ENCODE data around the gene TOMM34. TPM values are rescaled to one million over a fixed set of nuclear protein-coding genes. Genes with fewer than 3 reads are reported as not detected.

Gene TOMM34
- total RNA-seq, 2 donors from 2014 or later: 7.3 to 12.3 TPM

DNA sequence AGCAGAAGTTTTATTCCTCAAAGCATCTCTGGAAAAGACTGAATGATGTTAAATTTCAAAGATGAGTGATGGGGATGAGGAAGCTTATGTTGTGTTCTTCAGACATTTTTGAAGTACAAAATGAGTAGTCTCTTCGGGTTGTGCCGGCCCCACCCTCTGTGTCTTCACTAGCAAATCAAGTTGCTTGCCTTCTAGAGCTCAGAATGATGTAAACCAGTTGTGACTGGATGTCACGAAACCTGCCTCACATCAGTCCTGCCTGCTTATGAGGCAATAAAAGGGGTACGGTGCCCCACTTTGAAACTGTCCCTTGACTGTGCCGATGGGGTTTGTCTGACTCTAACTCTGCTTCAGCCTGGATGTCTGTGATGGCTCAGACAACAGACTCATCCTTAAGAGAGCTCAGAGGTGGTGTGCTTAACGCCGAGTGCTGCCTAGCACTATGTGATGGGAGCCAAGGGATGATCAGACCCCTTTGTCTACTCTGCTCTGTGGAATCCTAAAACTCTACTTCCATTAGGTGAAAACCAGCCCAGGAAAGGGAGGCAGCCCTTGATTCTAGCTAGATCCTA, 19.0 kb downstream of the TOMM34 start:
- intact Hi-C loops (cut with DNase I): no loop called here
- DNase-seq (ENCODE audit: low spot score): no peak

DNA sequence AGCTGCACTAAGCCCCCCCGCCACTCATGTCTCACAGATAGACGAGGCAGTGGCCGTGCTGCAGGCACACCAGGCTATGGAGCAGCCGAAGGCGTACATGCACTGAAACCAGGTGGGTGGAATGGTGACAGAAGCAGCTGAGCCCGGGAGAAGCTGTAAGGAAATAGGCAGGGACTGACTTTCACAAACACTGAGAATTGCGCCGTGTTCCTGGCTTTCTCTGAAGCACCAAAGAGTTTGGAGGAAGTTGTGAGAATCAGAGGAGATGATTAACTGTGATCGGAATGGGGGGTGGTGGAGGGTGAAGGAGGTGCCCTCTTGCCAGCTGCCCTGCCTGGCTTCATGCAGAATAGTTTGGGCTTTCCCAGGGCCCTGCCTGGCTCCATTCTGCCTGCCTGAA, 21.6 kb downstream of the TOMM34 start:
- intact Hi-C loops (cut with DNase I): no loop called here
- DNase-seq (ENCODE audit: low spot score): no peak

DNA sequence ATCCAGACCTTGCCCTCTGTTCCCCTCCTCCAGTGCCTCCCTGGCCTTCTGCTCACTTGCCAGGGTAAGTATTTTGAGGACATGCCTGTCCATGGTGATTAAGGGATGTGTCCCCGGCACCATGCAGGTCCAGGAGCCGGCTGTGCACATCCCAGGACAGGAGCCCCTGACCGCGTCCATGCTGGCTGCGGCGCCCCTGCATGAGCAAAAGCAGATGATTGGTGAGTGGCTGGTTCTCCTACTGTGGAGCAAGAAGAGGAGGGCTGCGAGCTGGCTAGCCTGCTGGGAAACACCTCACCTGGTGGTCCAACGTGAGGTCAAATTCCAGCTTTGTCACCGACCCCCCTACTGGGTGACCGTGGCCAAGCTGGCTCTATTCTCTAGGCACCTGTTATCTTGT, 23.7 kb downstream of the TOMM34 start:
- no peak for DNase-seq (ENCODE audit: low spot score)
- intact Hi-C loops (cut with DNase I): no loop called here

DNA sequence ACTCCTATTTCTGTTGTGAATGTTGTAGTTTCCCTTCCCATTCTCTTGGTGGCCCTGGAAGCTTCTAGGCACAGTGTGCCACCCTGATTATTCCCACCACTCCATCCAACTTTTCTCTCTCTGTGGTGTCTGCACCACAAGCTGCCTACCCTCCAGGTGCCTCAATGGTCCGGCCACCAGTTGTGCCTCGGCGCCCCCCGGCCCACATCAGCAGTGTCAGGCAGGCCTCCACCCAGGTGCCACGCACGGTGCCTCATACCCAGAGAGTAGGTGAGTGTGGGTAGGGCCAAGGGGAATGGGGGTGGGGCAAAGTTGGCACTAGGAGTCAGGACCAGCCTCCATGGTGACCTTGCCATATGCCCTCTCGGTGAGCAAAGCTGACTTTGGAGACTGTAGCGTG, 27.3 kb downstream of the TOMM34 start:
- intact Hi-C loops (cut with DNase I): no loop called here
- DNase-seq (ENCODE audit: low spot score): no peak

DNA sequence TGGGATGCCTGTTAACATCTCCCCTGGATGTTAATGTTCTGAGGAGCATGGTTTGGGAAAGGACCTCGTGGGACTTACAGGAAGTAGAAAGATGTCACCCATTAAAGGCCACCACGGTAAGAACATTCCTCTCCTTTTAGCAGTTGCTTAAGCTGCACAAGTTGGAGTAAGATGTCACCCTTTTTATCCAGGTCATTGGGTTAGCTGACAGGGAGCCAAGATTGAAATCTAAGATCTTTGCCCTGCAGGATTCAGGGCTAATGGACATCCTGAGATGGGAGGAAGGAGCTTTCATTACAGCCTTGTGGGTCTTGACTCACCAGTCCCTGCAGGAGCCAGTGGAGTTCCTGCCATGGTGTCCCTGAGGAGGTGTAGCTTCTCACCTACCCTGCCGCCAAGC, 28.3 kb downstream of the TOMM34 start:
- DNase-seq (ENCODE audit: low spot score): no peak
- intact Hi-C loops (cut with DNase I): no loop called here

DNA sequence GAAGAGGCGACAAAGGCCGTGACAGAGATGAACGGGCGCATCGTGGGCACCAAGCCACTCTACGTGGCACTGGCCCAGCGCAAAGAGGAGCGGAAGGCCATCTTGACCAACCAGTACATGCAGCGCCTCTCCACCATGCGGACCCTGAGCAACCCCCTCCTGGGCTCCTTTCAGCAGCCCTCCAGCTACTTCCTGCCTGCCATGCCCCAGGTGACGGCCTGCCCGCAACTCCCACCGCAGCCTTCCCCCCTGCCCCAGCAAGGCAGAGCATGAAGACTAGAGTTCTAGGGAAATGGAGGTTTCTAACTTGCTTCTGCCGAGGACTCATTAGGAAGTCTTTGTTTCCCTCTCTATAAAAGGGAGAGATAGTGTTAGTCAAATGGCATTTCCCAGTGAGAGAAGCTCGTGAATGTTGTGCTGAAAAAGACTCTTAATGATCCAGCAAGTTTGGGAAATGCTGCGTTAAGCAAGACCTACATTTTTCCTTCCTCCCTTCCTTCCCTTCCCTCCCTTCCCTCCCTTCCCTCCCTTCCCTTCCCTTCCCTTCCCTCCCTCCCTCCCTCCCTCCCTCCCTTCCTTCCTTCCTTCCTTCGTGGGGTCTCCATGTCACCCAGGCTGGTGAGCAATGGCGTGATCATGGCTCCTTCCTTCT, 29.6 kb downstream of the TOMM34 start:
- no peak for DNase-seq (ENCODE audit: low spot score)
- intact Hi-C loops (cut with DNase I): no loop called here

DNA sequence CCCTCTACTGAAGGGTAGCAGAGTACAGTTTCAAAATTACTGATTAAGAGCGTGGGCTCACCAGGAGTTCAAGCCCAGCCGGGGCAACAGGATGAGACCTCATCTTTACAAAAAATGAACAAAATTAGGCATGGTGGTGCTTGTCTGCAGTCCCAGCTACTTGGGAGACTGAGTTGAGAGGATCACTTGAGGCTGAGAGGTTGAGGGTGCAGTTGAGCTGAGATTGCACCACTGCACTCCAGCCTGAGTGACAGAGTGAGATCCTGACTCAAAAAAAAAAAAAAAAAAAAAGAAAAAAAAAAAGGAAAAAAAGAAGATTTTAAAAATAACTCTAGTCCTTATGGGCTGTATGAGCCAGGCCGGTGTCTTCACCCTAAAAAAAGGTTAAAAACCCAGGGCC, 31.6 kb downstream of the TOMM34 start:
- intact Hi-C loops (cut with DNase I): no loop called here

DNA sequence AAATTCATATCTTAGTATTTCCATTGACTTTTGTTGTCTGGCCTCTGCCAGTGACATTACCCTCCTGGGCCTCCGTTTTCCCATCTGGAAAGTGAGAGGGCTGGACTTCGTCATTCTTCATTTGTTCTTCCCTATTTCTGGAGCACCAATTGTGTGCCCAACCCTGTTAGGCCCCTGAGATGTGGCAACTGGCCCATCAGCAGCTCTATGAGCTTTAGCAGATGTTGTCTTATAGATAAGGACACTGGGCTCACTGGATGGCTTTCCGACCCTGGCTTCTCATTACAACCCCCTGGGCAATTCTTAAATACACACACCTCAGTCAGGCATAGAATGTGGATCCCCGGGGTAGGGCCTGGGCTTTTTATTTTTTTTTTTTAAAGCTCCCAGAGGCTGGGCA, 35.7 kb downstream of the TOMM34 start:
- no peak for DNase-seq (ENCODE audit: low spot score)
- intact Hi-C loops (cut with DNase I): no loop called here

More for the DNA sequence above, 31.6 kb downstream of the TOMM34 start:
- DNase-seq (ENCODE audit: low spot score): no peak

DNA sequence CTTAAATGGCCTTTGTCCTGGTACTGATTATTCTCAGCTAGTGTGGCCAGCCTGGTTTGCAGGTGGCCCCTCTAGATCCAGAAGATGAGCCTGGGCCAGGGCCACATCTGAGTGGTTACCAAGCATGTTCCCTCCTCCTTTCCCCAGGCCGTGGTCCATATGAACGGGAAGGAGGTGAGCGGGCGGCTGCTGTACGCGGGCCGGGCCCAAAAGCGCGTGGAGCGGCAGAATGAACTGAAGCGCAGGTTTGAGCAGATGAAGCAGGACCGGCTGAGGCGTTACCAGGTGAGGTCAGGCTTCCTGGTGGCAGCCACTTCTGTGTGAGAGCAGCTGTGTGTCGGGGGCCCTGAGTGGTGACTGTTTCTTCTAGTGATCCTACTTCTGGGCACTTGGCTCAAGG, 38.8 kb downstream of the TOMM34 start:
- intact Hi-C loops (cut with DNase I): no loop called here
- no peak for DNase-seq (ENCODE audit: low spot score)

DNA sequence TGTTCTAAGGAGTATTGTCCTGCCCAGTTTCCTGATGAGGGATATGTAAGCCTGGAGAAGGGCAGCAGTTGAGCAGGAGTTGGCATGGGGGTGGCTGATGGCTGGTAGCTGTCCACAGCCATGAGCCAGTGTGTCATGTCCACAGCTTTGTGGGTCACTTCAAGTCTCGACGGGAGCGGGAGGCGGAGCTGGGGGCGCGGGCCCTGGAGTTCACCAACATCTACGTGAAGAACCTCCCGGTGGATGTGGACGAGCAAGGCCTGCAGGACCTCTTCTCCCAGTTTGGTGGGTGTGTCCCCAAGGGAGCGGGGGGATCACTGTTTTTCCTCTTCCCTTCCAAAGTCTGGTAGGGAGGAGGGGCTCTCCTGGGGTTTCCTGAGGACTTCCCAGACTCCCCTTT, 41.4 kb downstream of the TOMM34 start:
- DNase-seq (ENCODE audit: low spot score): no peak
- intact Hi-C loops (cut with DNase I): no loop called here

DNA sequence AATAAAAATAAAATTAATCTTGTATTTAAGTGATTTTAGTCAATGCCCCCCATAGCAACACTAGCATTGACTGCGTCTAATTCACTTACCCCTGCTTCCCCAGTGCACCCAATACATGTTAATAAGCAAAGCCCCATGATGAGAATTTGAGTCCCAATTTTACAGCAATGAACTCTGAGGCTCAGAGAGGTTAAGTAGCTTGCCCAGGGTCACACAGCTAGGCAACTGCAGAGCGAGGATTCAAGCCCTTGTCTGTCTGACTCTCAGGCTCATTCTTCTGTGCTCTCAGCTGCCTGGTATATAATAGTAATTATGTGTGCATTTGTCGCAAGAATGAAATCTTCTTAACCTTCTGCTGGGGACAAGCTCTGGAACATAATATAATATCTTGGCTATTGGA, 41.9 kb downstream of the TOMM34 start:
- DNase-seq (ENCODE audit: low spot score): no peak
- intact Hi-C loops (cut with DNase I): no loop called here

DNA sequence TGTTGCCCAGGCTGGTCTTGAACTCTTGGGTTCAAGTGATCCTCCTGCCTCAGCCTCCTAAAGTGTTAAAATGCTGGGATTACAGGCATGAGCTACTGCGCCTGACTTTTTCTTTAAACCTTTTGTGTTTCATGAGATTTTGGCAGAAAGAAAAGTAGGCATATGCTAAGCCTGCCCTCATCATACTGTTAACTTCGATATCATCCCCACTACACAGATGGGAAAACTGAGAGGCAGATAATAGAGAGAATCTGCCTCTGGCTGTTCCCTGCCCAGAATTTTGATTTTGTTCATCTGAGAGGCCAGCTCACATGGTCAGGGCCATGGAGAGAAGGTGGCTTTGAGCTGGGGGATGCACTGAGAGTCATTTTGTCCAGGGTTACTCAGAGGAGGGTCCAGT, 42.8 kb downstream of the TOMM34 start:
- DNase-seq (ENCODE audit: low spot score): no peak
- intact Hi-C loops (cut with DNase I): no loop called here

DNA sequence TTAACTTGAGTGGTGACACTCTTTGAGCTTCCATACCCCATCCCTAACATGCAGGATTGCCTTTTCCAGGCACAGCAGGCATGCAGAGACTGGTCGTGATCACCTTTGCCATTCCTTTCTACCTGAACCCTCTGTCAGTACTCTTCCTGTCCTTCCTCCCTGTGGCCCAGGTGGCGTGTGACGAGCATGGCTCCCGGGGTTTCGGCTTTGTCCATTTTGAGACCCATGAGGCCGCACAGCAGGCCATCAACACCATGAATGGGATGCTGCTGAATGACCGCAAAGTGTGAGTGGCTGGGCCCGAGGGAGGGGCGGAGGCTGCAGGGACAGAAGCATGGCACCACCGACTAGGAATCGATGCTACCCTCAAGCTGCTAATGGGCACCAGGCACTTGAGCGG, 43.6 kb downstream of the TOMM34 start:
- no peak for DNase-seq (ENCODE audit: low spot score)
- intact Hi-C loops (cut with DNase I): no loop called here

DNA sequence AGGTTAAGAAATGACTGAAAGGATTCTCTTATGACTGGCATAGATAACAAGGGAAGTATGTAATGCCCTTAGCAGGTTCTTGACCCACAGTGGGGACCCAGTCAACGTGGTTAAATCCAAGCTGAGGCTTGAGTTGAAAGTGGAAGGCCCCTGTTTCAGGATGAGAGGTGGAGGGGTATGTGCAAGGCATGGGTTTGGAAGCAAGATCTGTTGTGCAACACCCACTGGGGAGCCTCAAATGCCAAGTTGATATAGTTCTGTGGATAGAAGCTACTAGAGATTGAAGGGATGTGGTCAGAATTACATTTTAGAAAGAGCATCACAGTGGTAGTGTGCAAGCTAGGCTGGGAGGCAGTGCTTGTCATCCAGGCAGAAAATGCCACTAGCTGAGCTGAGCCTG, 45.3 kb downstream of the TOMM34 start:
- intact Hi-C loops (cut with DNase I): no loop called here
- DNase-seq (ENCODE audit: low spot score): no peak

DNA sequence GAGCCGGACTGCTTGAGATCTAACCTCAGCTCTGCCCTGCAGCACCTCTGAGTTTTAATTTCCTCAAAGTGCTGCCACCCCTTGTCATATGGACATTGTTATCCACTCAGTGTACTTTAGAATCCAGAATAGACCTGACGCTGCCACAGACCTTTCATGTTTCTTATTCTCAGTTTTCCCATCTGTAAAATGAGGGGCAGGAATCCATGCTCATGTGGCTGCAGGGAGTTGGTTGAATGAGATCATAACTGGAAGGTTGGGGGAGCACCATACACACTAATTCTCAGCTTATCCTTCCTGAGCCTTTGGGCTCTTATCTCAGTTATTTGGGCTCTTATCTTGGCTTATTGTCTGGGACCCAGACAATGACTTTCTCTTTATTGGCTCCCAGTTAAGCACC, 48.0 kb downstream of the TOMM34 start:
- intact Hi-C loops (cut with DNase I): no loop called here

DNA sequence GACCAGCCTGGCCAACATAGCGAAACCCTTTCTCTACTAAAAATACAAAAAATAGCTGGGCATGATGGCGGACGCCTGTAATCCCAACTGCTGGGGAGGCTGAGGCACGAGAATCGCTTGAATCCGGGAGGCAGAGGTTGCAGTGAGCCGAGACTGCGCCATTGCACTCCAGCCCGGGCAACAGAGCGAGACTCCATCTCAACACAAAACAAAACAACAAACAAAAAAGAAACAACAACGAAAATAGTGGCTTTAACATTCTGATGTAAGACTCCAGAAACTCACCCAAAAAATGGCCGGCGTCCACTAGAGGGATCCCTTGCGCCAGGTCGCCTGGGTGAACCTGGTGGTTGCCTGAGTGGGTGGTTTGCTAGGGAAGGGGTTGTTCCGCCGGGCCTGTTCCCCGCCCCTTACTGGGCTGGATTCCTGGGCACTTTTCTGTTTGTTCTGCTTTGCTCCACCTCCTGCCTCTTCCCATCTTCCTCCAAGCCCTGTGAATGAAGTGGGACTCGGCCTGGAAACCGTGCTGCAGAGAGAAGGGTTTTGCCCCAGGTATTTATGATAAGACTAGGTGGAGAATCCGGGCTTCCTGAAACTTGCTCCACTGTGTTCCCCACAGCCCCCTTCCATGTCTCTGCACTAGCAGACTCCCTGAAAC, 48.8 kb downstream of the TOMM34 start:
- no peak for DNase-seq (ENCODE audit: low spot score)

More for the DNA sequence above, 48.0 kb downstream of the TOMM34 start:
- DNase-seq (ENCODE audit: low spot score): no peak

DNA sequence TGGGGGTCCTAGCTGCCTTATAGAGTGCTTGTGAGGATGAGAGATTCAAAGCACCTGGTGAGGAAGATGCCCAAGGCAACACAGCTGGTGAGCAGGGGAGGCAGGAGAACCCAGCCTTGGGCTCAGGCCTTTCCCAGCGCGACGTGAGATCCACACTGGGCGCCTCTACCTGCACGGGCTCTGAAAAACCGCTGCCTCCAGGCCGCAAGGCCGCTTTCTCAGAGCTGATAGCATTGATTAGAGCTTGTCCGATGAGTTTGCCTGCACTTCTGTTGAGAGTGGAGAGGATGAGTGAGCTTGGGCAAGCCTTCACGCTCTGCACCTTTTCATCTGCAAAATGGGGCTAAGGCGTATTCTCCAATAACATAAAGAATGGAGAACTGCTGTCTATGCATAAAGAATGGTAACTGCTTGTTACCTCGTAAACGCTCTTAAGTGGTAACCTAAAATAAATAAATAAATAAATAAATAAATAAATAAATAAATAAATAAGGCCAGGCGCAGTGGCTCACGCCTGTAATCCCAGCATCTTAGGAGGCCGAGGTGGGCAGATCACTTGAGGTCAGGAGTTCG, 49.4 kb downstream of the TOMM34 start:
- intact Hi-C loops (cut with DNase I): no loop called here
- no peak for DNase-seq (ENCODE audit: low spot score)

More for the DNA sequence above, 48.8 kb downstream of the TOMM34 start:
- intact Hi-C loops (cut with DNase I): no loop called here

DNA sequence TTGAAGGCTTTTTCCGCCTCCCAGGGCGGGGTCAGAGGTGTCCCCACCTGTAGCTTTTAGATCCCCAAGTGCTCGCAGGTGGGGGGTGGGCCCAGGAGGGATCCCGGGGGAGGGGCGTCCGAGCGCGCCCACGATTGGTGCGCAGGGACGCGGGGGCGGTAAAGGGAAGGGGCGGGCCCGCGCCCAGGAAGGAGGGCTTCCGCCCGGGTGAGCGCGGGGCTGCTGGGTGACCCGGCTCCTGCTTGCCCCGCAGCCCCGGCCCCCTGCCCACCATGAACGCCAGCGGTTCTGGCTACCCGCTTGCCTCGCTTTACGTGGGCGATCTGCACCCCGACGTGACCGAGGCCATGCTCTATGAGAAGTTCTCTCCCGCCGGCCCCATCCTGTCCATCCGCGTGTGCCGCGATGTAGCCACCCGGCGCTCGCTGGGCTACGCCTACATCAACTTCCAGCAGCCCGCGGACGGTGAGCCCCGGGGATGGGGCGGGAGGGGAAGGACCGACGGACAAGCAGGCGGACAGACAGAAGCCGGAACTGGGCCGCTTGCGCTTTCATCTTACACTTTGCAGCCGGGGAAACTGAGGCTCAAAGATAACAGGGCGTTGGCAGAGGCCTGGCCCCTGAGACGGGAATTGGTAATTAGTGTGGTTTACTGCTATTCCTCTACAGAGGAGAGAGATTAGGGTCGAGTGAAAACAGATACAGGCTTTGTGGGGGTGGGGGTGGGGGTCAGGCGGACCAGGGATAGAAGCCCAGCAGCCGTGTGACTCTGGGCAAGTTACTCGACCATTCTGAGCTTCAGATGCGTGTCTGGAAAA, 50.1 kb downstream of the TOMM34 start, which contains the start of gene PABPC1L:
PABPC1L (plus strand) TSS at position 189 of the 818 bp plus-strand sequence; CDS start at position 273, 84 bp downstream.
- peak; percentile 88 for DNase-seq (ENCODE audit: low spot score)
- intact Hi-C loops (cut with DNase I): no loop called here

DNA sequence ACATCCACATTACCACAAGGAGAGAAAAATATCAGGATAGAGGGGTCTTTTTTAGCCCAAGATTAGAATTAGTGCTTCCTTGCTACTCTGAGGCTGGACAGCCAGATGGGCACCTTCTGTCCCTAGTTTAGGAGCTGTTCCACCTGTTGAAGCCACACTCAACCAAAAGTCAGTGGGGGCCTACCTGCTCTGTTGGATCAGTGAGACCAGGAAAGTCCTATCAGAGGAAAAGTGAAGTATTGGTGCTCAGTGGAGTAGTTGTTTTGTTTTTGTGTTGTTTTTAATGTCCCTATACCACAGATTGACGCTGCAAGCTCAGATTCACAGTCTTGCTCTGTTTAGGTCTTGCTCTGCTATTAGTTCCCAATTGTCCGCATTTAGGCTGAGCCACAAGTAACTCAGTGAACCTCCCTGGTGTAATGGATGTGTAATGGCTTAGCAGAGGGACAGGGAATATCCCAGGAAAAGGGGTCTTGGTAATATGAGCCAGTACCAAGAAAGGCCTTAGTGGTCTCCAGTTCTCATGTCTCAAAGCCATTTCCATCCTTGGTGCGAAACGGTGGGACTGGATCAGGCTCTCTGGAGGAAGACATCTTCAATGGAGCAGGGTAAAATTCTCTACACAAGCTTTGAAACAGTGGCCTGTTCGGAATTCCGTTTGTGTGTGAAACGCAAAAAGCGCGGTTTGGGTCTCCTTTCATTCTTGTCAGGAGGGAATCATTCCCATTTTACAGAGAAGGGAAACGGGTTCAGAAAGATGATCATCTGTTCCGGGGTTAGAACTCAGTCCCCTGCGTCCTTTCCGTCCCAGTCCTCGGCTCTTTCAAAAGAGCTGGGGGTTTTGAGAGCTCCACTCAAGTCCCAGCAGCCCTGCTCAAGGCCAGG, 51.0 kb downstream of the TOMM34 start:
- intact Hi-C loops (cut with DNase I): no loop called here
- DNase-seq (ENCODE audit: low spot score): no peak
